HG03280 (cell line): ENCODE measurements around the gene UST.
"Not testable (repeated sequence)": the region's sequence is repeated elsewhere in the genome, so short reads cannot be mapped to it uniquely, and the experiment has no call there.

Experiments used
- ATAC-seq: cut with Tn5 transposase; IDR thresholded peaks from one replicate; pipeline ENCODE4 v1.9.1; 2021; ENCODE audit warnings: mild to moderate bottlenecking, moderate library complexity; ENCODE audit not compliant: unreplicated experiment

UST gene

DNA sequence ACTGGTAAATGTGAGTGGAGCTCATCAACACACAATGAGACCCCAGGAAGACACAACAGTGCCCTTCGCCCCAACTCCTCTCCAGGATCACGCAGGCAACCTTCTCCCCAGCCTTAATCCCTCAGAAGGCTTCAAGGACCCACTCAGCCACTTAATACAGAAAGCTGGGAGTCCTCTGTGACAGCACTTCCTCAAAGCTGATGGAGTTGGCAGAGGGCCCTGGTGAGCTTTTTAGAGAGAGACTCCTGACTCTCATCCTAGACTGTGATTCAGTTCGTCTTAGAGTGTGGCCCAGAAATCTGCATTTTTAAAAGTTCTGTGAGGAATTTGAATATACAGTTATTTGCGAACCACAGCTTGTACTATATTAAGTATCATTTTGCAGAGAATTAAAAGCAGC, 187.7 kb downstream of the UST start:
- no peak for ATAC-seq

DNA sequence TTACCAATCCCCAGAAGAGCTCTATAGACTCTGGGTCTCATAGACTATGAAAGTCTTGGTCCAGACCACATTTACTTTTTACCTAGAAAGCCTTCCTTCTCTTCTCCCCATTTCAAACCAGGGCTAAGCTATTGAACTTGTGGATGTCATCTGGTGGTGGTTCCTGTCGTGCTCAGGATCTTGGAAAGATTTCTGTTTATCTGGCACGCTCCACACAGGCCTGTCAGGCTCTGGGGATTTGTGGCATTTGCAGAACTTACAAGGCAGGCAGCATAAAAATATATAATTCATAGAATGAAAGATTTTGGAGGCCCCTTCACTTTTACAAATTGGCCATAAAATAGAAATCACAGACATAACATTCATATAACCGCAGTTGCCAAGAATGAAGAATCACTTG, 188.1 kb downstream of the UST start:
- no peak for ATAC-seq

DNA sequence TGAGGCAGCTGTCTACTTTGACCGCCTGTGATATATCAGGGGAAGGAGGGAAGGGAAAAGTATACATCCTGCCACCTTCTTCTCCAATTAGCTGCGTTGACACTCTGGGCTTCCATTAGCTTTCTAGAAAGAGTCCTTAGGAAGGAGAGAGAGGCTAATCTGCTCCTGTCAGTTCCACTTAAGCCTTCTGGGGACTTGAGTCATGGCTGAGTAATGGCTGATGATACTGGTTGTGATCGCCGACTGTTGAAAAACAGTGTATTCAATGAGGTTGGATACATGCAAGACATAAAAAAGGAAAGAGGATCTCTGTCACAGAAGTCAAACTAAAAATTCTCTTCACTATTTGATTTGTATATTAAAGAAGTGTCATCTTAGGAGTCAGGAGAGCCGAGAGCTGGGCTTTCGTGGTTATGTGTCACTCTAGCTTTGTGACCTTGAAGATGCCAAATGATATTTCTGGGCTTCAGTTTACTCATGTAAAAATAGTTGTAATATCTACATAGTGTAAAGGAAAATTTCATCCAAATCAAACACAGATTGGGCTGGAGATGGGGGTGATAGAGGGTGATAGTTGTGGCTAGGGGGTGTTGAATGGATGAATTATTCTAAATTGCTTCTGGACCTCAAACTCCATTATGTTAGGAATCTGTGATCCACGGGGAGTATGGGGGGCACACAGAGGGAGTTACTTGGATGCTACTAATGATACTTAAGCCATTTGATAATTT, 189.0 kb downstream of the UST start:
- no peak for ATAC-seq

DNA sequence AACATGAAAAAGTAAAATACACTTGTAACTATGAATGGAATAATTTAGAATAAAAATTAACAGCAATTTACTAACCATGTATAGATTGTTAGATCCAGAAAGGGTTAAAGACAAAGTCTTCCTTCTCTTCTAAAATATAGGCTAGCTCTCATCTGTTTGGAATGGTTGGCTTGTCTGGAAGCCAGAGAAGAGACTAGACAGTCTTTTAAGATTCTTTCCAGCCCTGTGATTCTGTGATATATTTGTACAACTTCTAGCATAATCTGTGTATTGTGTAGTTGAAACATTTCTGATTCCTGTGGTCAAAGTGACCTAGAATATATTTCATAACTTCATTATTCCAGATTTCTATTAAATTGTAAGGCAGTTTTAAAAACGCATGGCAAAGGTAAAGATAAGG, 196.6 kb downstream of the UST start:
- no peak for ATAC-seq

DNA sequence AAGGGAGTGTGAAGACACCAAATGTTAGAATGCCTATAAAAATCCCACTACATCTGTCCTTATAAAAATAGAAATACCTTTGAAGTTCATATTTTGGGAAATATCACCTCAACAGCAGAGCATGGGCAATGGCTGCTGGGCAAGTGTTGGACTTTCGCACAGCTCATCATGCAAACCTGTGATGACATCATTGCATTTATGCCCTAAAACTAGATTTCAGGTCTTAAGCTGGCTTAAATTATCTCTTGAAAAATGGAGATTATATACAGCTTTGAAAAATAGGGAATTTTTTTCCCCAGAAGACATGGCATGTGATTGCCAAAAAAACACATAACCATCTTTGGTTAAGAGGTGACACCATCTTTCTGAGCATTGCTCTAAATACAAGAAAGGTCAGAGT, 197.8 kb downstream of the UST start:
- ATAC-seq: no peak

DNA sequence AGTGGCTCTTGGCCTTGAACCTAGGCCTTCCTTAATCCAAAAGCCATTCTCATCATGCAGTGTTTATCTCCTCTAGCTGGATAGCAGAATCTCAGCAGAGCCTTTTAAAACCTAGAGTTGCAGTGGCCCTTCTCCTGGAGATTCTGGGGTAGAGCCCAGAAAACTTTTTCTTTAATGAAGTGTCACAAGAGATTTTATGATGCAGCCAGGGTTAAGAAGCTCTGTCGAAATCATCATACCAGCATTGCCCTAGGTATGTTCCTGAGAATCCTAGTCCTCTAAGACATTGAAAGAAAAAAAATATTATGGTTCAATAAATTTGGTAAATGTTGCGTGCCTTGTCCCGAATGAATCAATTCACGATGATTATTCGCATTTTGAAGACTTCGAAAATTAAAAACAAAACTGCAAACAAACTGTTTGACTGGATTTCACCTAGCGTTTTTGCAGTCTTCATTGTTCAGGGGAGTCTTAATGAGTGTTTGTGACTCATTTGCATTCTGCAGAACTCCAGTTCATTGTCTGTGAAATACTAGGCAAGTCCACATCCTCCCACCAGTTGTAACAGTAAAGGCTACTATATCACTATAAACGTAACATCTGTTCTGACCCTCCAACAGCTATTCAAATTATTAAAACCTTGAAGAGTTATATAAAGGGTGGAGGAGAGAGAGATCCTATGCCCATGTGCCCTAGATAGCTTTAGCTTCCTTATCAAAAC, 198.6 kb downstream of the UST start:
- no peak for ATAC-seq

DNA sequence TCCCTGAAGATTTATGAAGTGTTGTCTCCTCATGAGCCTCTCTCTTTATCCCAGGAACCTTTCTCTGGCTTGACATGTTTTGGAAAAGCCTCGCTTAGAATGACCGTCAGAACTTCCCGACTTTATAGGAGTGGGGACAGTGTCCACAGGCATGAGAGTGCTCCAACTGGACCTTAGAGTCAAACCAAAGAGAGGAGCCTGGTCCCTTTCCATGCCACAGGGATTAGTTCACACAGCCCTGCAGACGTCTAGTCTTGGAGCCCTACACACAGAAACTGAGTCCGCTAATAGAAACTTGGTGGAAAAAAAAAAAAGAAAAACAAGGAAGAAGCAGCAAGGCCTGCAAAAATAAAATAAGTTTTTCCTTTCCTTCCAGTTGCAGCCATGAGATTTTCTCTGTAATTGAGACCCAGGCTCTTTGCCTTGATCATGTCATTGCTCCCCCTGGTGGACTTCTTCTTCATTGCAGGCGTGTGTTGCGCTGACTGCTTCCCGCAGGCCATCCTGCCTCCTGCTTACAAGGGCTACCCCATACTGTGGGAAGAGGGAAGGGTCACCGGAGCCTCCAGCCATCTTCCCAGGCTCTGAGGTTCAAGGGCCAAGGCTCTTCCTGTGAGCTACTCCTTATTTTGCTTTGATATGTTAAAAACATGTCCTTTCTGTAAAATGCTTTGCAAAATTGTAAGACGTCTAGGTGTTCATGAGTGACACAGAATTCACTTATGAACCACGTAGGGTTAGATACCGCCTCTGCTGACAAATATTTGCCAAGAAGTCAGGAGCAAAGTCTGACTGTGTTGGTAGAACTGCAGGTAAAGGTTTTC, 201.0 kb downstream of the UST start:
- ATAC-seq: peak; percentile 79

DNA sequence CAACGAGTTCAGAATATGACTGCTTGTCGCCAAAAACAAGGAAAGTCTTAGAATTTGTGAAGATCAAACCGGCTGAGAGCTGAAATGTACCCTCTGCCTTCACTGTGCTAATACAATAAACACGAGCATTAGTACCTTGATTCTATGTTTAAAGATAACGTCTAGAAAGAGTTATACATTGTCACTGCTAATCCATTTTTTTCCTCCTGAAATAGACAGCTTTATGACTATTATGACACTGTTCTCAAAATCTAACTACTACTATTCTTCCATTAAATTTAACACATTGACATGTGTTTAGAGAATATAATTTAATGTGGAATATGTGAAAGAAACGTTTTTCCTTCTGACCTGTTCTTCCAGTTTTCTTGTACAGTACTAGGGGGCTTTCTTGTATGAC, 204.8 kb downstream of the UST start:
- no peak for ATAC-seq

DNA sequence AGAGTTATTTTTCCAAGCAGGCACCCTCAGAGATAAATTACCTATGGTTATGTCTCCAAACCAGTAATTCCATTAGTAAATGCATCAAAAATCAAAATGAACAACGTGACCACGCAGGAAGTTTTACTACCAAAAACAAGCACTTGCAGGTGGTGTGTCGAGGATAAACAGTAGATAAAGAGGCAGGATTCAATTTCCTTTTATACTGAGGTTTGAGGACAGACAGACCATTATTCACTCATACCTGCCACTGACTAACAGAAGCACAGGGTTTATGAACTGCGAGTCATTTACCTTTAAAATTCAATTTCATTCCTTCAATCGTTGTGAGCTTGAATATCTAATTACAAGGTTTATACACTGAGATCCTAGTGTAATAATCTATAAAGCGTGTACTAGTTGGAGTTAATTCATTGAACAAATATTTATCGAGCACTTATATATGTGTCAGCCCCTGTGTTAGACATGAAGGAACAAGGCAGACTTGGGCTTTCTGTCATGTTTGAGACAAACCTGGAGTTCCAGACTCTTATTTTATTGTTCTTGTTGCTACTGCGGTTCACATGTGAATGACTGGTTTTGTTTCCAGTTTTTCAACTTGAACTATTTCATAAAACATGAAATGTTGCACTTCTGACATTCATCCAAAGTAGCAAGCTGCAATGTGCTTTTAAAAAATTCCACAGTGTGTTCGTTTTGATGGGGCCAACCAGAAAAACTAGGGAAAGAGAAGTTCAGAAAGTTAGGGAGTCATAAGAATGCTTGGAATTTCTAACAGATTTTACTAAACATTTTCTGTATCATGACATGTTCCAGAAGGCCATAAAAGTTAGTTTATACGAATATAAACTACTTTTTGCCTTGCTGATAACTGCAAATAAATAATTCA, 205.6 kb downstream of the UST start:
- no peak for ATAC-seq

DNA sequence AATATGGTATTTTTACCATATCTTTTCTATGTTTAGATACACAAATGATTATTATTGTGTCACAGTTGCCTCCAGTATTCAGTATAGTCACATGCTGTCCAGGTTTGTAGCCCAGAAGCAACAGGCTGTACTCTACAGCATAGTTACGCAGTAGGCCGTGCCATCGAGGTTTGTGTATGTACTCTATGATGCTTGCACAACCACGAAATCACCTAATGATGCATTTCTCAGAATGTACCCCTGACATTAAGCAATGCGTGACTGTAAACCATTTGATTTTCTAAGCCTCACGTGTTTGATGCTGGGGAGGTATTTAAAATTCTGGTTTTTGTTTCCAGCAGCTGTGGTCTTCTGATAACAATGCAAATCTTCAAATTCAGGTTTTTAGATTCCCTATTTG, 207.6 kb downstream of the UST start:
- ATAC-seq: no peak

DNA sequence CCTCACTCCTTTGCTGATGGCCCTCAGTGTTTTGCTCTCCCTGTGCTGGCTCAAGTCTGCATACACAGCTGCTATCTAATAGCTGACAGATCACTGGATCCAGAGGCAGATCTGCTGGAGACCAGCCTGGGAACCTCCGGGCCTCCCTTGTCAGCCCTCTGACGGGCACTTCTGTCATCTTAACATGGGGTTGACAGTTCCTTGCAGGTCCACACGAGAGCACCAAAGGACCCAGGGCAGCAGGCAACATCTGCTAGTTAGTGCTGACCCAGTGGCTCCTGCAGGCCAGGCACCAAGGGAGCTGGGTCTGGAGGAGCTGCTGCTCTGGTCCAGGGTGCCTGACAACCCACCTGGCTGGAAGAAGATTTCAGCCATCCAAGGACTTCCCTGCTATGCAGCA, 208.1 kb downstream of the UST start:
- no peak for ATAC-seq

DNA sequence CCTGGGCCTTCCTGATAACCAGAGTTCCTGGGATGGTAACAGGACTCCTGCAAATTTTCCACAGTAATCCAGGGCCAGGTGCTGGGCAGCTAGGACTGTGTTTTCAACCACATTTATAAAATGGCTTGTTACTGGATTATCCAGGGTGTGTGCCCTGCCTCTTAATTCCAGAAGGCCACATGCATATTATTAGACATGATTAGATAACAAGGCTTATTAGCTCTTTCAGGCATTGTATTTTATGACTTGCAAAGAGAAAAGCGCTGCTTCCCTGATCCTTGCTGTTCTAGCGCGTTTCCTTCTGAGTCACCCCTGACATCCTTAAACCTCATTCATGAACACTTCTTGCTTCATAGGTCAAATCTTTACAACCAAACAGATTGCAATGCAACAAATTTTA, 208.6 kb downstream of the UST start:
- ATAC-seq: no peak

DNA sequence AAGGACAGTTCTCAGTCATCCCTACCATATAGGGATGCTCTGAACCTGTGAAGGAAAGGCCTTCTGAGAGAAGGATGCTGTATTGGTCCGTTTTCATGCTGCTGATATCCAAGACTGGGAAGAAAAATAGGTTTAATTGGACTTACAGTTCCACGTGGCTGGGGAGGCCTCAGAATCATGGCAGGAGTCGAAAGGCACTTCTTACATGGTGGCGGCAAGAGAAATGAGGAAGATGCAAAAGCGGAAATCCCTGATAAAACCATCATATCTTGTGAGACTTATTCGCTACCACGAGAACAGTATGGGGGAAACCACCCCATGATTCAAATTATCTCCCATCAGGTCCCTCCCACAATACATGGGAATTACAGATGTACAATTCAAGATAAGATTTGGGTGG, 209.3 kb downstream of the UST start:
- ATAC-seq: not testable (repeated sequence)

DNA sequence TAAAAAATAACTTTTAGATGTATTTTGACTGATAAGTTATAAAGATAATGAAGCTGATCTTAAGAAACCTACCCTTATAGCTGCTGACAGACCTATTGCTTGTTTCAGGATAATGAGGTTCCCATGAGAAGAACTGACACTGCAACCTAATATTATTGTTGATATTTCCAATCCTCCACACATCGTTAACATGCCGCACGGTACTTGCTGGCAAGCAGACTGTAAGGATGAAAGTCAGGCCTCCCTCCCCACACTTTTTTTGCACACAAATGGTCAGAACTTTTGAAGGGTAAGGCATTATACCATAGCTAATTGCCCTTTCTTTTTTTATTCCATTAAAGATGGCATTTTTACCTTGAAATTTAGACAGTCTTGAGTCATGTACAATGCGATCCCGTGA, 210.9 kb downstream of the UST start:
- no peak for ATAC-seq

DNA sequence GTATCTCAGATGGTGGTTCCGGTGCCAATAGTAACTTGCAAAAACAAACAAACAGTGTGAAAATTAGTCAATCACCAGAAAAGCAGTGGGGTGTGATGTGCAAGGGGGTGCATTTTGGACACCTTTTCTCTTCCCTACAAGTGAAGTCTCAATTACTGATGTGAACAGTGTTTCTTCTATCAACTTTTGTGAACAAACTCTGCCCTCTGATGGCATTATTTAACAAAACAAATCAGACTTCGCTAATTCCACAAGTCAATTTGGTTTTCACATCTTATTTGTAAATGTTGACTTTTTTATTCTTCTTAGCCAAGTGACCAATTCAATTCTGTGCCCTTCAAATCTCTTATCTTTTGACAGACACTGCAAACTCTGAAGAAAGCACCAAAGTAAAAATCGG, 212.2 kb downstream of the UST start:
- no peak for ATAC-seq

DNA sequence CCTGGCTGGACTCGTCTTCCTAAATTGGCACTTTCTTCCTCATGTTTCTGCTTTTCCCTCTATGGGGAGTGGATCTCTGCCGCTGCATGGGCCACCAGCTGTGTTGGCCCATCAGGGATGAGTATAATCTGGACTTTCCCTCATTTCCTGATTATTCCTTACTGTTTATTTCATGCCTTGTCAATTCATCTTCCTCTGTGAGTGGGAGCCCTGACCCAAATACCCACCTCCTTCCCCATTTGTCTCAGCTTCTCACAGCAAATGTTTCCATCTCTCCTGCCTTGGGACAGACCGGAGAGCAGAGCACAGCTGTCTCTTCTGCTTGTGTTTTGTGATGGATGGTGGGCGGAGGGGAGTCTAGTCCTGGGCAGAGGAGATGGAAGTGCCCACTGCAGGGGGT, 212.7 kb downstream of the UST start:
- no peak for ATAC-seq

DNA sequence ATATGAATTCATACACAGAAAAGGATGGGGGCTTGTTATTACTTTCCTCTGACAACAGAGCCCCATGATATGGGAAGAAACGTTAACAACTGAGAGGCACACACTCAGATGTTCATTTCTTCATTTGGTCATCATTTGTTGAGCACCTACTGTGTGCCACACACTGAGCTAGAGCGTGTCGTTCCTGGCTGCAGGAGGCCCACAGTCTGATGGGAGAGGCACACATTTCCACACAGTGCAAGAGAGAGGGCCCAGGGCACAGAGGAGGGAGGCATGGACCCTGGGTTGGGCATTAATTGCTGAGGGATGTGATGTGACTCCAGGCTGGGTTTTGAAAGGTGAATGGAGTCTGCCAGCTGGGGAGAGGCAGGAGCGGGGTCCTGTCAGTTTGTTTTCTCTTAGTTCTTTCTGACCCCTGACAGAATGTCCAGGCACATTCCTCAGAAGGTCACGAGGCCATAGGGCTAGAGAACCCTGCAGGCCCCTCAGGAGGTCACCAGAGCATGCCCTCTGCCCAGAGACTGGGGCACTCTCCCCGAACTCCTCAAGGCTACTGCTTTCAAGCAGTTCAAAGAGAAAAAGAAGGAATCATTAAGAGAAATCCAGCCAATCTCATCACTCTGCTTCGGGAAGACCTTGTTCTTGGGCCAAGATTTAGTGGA, 216.2 kb downstream of the UST start:
- no peak for ATAC-seq

DNA sequence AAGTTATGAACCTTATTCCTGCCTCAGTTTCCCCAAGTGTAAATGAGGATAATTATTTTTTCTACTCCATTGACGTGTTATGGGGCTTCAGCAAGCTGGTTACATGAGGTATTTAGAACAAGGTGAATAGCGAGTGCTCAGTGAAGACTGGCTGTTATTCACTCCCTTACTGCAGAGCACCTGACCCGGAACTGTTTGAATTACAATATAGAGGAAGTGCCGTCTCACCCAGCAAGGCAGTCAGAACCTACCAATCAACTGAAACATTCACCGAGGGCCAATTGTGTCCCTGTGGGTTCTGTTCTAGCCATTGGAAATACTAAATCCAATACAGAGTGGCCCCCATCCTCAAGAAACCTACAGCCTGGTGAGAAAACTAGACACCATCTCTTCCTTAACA, 216.9 kb downstream of the UST start:
- ATAC-seq: no peak

DNA sequence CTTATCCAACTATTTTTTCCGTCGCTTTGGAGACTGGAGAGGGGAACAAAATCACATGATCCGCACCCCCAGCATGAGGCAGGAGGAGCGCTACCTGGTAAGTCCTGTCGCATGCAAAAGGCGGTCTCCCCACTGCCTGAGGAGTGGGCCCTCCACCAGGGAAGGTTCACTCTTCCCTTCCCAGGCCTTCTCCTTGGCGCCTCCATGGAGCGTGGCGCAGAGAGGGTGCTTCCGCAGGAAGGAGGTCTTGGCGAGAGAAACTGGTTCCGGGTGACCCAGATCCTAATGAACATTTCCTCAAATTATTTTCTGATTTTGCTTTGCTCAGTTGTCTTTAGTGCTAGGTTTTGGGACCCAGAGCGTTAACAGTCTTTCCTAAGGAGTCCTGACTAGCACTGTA, 217.6 kb downstream of the UST start:
- ATAC-seq: no peak

DNA sequence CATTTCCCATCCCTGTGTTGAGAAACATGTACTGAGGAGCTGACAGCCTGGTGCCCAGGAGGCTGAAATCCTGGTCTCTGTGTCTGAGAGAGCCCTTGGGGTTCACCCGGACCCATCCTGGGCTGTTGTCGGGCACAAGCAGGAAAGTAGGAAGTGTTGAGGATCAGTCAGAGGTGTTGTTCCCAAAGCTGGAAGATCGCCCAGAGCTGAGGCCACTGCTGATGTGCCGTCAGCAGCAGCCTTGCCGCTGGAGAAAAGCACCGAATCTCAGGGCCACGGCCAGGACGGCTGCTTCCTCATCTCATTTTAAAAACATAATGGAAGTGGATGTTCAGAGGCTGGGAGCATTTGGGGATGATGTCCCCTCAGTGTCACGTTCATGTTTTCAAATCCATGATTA, 218.5 kb downstream of the UST start:
- no peak for ATAC-seq
